Islet precursor cell (in vitro differentiated cells): ENCODE data around the gene DNAH9.

Experiments used
- DNase-seq: peaks from one replicate; pipeline ENCODE4 v3.0.0-alpha.2; 2018

Gene DNAH9

GRCh38 chr17:11986179-11986941 is 388.1 kb downstream of the DNAH9 start:
- no peak for DNase-seq

- DNase-seq, result no peak
Measured at GRCh38 chr17:11986942-11987329, 388.7 kb downstream of the DNAH9 start.

GRCh38 chr17:11990363-11990983 is 392.2 kb downstream of the DNAH9 start:
- DNase-seq, result no peak

GRCh38 chr17:11991461-11991860 is 393.2 kb downstream of the DNAH9 start:
- no peak for DNase-seq

GRCh38 chr17:11996722-11997146 is 398.5 kb downstream of the DNAH9 start:
- DNase-seq, result no peak

DNA sequence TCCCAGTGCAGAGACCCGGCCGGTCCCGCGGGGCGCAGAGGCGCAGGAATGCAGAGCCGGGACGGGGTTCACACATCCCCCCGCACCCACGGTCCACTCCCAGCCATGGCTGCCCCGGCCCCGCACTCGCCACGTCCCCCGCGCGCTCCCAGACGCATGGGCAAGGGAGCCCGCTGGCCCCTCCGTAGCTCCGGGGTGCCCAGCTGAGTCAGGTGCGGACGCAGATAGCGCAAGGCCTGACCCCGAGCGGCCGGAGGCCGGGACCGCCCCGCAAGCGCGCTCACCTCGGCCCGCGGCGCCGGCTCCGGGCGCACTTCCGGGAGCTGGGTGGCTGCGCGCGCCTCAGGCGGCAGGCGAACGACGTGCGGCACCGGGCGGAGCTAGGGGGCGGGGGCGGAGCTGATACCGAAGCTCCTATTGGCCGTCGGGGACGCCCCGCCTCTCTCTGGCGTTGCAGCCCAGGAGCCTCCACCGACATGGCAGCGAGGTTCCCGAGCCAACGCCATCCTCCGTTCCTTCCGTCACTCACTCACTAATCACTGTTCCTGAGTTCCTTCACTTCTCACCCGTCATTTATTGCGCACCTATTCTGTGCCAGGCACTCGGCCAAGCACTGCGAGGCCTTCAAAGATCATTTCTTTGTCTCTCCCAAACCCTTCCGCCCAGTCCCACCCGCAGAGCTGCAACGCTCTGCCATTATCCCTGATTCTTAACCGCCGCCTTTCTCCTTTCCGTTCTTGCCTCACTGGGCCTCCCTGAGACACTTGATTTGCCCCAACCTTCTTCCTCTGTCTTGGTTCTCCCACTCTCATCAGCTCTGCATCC is 399.1 kb downstream of the DNAH9 start, which contains the start of gene ZNF18:
Gene ZNF18, minus strand, starts transcription at position 329 of the 825 bp plus-strand sequence. CDS start 4,646 bp downstream, outside the sequence.
- DNase-seq, result peak; percentile 99

DNA sequence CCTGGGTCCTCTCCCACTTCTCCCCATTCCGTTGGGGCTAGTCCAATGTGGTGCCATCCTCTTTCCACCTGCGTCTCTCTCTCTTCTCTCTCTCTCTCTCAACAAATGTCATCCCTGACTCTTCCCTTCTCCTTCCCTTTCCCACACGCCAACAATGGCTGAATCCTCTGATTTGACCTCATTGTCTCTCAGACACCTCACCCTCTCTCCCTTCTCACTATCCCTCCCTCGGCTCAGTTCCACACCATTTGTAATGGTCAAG is 399.6 kb downstream of the DNAH9 start:
- DNase-seq, result no peak

- no peak for DNase-seq
Measured at GRCh38 chr17:11999696-12000095, 401.4 kb downstream of the DNAH9 start.

DNA sequence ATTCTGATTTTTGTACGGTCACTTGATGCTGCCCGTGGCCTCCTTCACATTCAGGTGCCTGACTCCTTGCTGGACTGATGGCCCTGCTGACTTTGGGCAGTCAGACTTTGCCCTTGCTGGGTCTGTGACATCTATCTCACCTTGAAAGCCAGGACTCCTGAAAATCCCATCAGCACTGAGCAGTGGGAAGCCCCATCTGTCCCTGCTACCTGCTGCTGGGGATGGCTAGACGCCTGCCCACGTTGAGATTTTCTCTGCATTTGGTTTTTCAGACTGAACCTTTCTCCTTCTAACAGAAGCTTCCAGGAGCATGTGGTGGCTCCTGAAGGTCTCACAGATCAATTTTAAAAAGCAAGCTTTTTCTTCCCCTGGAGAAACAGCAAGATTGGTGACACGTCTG is 409.2 kb downstream of the DNAH9 start:
- no peak for DNase-seq
